Activated T-helper 2 cell treated with anti-CD3 and anti-CD28 coated beads, Interferon-gamma antibody, Interleukin-2, Interleukin-4, amounts not matched to agents 10 μg/mL and 5 μg/mL and 100 μg/mL, durations not matched to agents 14 hours and 24 hours and 36 hours (primary cell): Measurements from ENCODE around the gene MLLT10. TPM values are rescaled to one million over a fixed set of nuclear protein-coding genes. Genes with fewer than 3 reads are reported as not detected.
"Not testable (repeated sequence)": the region's sequence is repeated elsewhere in the genome, so short reads cannot be mapped to it uniquely, and the experiment has no call there.

Experiments
- DNase-seq: peaks from one replicate; pipeline ENCODE4 v3.0.0; 2021; ENCODE audit warnings: low spot score
- H3K27ac Mint-ChIP-seq: one replicate; pipeline ENCODE4 v1.8.0; 2021; ENCODE audit warnings: mixed read lengths
- H3K27me3 Mint-ChIP-seq: one replicate; pipeline ENCODE4 v1.8.0; 2021; ENCODE audit warnings: low read depth, mixed read lengths
- H3K36me3 Mint-ChIP-seq: one replicate; pipeline ENCODE4 v1.8.0; 2021; ENCODE audit warnings: low read depth, mixed read lengths
- H3K4me1 Mint-ChIP-seq: one replicate; pipeline ENCODE4 v1.8.0; 2021; ENCODE audit warnings: low read depth, mixed read lengths
- H3K4me3 Mint-ChIP-seq: one replicate; pipeline ENCODE4 v1.8.0; 2021; ENCODE audit warnings: low read depth, mild to moderate bottlenecking, moderate library complexity, mixed read lengths
- H3K9me3 Mint-ChIP-seq: one replicate; pipeline ENCODE4 v1.8.0; 2021; ENCODE audit warnings: mixed read lengths
- intact Hi-C: fragments of 100-400 bp; cut with micrococcal nuclease; formaldehyde crosslinking; loops from one replicate; pipeline ENCODE4 v1.15.1; 2023
- total RNA-seq: library from RNA; stranded (reverse); gene quantifications from 2 replicates; pipeline ENCODE4 v1.2.3, GENCODE V29; 2022

Gene MLLT10
- total RNA-seq, 1 donor from 2014 or later = 47.4 TPM

GRCh38 chr10:21593986-21594385 lies 60.0 kb downstream of the MLLT10 start:
- Mint-ChIP-seq H3K27ac (no peak overlapping the region), H3K4me3 (no peak overlapping the region), H3K4me1 (peaks cover 17% of the 10 kb centered on the region), H3K27me3 (no peaks in the 10 kb centered on the region), H3K36me3 (peaks cover 45% of the 10 kb centered on the region), H3K9me3 (no peaks in the 10 kb centered on the region)
- DNase-seq = no peak
- intact Hi-C loops = no loop called here

GRCh38 chr10:21599582-21599981 lies 65.5 kb downstream of the MLLT10 start:
- Mint-ChIP-seq H3K4me1 (peaks cover 15% of the 10 kb centered on the region), H3K36me3 (peaks cover 18% of the 10 kb centered on the region), H3K4me3 (no peak overlapping the region), H3K27ac (no peak overlapping the region), H3K27me3 (no peaks in the 10 kb centered on the region), H3K9me3 (no peaks in the 10 kb centered on the region)
- intact Hi-C loops = no loop called here
- no peak for DNase-seq

DNA sequence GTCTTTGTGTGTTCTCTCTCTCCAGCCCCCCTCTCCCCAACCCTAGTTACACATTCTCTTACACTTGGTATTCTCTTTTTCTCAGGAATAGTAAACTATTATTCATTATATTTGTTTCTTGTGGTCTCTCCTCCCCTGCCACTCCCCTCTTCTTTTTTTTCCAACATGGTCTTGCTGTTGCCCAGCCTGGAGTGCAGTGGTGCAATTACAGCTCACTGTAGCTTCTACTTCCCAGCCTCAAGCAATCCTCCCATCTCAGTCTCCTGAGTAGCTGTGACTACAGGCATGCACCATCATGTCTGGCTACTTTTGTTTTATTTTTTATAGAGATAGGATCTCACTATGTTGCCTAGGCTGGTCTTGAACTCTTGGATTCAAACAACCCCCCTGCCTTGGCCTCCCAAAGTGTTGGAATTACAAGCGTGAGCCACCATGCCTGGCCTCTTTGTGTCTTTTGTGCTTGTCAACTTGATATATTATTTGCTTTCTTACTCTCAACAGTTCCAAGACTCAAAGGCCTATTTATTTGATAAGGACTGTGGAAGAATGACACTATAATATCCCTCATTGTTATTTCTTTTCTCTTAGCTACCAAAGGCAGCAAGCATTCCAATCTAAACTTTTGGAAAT lies 66.9 kb downstream of the MLLT10 start:
- peaks cover 17% of the 10 kb centered on the region for H3K36me3 Mint-ChIP-seq
- peaks cover 15% of the 10 kb centered on the region for H3K4me1 Mint-ChIP-seq
- intact Hi-C loops = no loop called here
- no peak overlapping the region for H3K4me3 Mint-ChIP-seq
- DNase-seq = no peak
- no peaks in the 10 kb centered on the region for H3K27me3 Mint-ChIP-seq
- no peak overlapping the region for H3K27ac Mint-ChIP-seq
- no peaks in the 10 kb centered on the region for H3K9me3 Mint-ChIP-seq

DNA sequence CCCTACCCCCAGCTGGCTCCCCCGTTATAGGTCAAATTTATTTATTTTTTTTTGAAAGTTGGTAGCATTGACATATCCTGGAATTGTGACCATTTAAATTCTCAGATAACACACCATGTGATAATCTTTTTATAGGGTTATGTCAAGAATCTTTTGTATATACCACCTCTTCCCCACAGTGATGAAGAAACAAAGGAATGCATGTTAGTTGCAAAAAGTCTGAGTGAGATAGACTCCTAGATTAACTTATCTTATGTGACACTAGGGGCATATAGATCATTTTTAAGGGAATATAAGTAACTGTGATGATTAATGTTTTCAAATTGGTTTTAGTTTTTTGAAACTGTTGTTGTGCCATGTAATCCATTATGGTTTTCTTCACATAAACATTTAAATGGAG lies 68.3 kb downstream of the MLLT10 start:
- Mint-ChIP-seq H3K36me3 (peaks cover 28% of the 10 kb centered on the region), H3K9me3 (no peaks in the 10 kb centered on the region), H3K4me3 (no peak overlapping the region), H3K27me3 (no peaks in the 10 kb centered on the region), H3K27ac (no peak overlapping the region), H3K4me1 (peaks cover 26% of the 10 kb centered on the region)
- DNase-seq = no peak
- intact Hi-C loops = no loop called here

DNA sequence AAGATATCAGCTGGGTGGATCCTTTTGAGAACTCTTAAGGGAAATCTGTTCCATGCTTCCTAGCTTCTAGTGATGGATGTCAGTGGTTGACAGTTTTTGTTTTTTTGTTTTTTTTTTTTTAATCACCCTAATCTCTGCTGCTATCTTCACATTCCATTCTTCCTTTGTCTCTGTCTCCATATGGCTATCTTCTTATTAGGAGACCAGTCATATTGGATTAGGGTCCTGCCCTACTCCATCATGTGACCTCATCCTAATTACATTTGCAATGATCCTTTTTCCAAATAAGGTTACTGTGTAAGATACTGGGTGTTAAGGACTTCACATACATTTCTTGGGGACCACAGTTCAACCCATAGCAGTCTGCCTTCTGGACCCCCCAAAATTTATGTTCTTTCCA lies 69.7 kb downstream of the MLLT10 start:
- Mint-ChIP-seq H3K36me3 (peaks cover 31% of the 10 kb centered on the region), H3K4me3 (no peak overlapping the region), H3K9me3 (no peaks in the 10 kb centered on the region), H3K4me1 (peaks cover 23% of the 10 kb centered on the region), H3K27ac (no peak overlapping the region), H3K27me3 (no peaks in the 10 kb centered on the region)
- intact Hi-C loops = no loop called here
- no peak for DNase-seq

- no peak for DNase-seq
- Mint-ChIP-seq H3K27me3 (no peaks in the 10 kb centered on the region), H3K4me3 (no peak overlapping the region), H3K27ac (no peak overlapping the region), H3K4me1 (peaks cover 19% of the 10 kb centered on the region), H3K36me3 (peaks cover 40% of the 10 kb centered on the region), H3K9me3 (no peaks in the 10 kb centered on the region)
- intact Hi-C loops = no loop called here
These were observed 70.6 kb downstream of the MLLT10 start for GRCh38 chr10:21604651-21605050.

DNA sequence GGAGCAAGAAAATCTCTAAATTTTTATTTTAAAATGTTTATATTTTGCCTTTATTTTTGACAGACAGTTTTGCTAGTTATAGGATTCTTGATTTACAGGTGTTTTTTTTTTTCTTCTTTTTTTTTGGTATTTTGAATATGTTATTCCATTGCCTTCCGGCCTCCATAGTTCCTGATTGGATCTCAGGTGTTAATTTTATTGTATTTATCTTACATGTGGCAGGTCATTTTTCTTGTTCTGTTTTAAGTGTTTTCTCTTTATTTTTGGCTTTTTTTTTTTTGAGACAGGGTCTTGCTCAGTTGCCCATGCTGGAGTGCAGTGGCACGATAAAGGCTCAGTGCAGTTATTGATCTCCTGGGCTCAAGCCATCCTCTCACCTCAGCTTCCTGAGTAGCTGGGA lies 73.9 kb downstream of the MLLT10 start:
- Mint-ChIP-seq H3K4me3 (no peak overlapping the region), H3K9me3 (no peaks in the 10 kb centered on the region), H3K4me1 (peaks cover 20% of the 10 kb centered on the region), H3K36me3 (peaks cover 58% of the 10 kb centered on the region), H3K27ac (no peak overlapping the region), H3K27me3 (no peaks in the 10 kb centered on the region)
- intact Hi-C loops = no loop called here
- DNase-seq = no peak

- Mint-ChIP-seq H3K27ac (no peak overlapping the region), H3K27me3 (no peaks in the 10 kb centered on the region), H3K9me3 (no peaks in the 10 kb centered on the region), H3K4me3 (no peak overlapping the region), H3K36me3 (peaks cover 45% of the 10 kb centered on the region), H3K4me1 (peaks cover 11% of the 10 kb centered on the region)
- no peak for DNase-seq
- intact Hi-C loops = loop anchor here (2.0 kb wide), 1 partner anchor 33 kb away; no protein-coding TSS in a partner anchor
These were observed 80.0 kb downstream of the MLLT10 start for GRCh38 chr10:21614000-21614399.

- peaks cover 7% of the 10 kb centered on the region for H3K4me1 Mint-ChIP-seq
- no peak overlapping the region for H3K4me3 Mint-ChIP-seq
- peaks cover 26% of the 10 kb centered on the region for H3K36me3 Mint-ChIP-seq
- no peak overlapping the region for H3K27ac Mint-ChIP-seq
- no peaks in the 10 kb centered on the region for H3K27me3 Mint-ChIP-seq
- H3K9me3 Mint-ChIP-seq = no peaks in the 10 kb centered on the region
- intact Hi-C loops = no loop called here
- no peak for DNase-seq
These were observed 83.2 kb downstream of the MLLT10 start for GRCh38 chr10:21617267-21617666.

DNA sequence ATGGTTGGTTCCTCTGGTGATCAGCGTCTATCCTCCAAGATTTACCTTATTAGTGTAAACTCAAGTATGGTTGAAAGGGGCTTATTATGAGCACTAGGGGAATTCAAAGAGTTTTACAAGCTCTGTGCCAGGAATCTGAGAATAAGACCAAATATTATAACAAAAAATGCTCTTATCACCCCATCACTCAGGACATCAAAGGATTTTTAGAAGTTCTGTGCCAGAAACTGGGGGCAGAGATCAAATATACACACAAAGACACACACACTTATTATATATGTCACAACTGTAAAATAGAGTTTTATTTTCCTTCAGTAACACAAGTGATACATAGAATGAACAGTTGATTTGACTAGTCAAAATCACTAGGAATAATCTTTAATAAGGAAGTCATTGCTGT lies 89.3 kb downstream of the MLLT10 start:
- Mint-ChIP-seq H3K27ac (no peak overlapping the region), H3K9me3 (no peaks in the 10 kb centered on the region)

DNA sequence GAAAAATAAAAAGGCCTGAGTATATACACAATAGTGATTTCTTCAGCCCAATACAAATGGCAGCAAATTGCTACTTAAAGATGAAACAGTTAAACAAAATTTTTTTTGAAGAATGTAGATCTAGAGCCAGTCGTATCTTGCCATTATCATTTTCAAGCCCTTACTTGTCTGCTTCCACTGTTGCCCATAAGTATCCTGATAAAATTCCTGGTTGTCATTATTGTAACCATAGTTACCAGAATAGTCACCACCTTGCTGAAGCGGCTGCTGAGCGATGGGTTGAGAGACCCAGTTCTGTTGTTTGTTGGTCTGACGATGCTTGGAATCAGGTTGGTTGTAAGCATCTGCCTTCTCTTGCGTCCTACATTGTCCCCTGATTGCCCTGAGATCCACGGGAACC lies 90.4 kb downstream of the MLLT10 start:
- intact Hi-C loops, H3K9me3 Mint-ChIP-seq: not testable (repeated sequence)

More for the DNA sequence above, 89.3 kb downstream of the MLLT10 start:
- peaks cover 24% of the 10 kb centered on the region for H3K4me1 Mint-ChIP-seq
- H3K36me3 Mint-ChIP-seq = peaks cover 46% of the 10 kb centered on the region
- DNase-seq = no peak
- no peak overlapping the region for H3K4me3 Mint-ChIP-seq
- intact Hi-C loops = no loop called here
- no peaks in the 10 kb centered on the region for H3K27me3 Mint-ChIP-seq

GRCh38 chr10:21624951-21625350 lies 90.9 kb downstream of the MLLT10 start:
- Mint-ChIP-seq H3K9me3 (no peaks in the 10 kb centered on the region), H3K4me3 (no peak overlapping the region), H3K27ac (no peak overlapping the region), H3K4me1 (peaks cover 26% of the 10 kb centered on the region), H3K36me3 (peaks cover 48% of the 10 kb centered on the region), H3K27me3 (no peaks in the 10 kb centered on the region)
- no peak for DNase-seq
- intact Hi-C loops = no loop called here

More for the DNA sequence above, 90.4 kb downstream of the MLLT10 start:
- H3K4me3 Mint-ChIP-seq, H3K27ac Mint-ChIP-seq, H3K27me3 Mint-ChIP-seq, DNase-seq: not testable (repeated sequence)
- H3K36me3 Mint-ChIP-seq = peaks cover 44% of the 10 kb centered on the region
- H3K4me1 Mint-ChIP-seq = peaks cover 24% of the 10 kb centered on the region

DNA sequence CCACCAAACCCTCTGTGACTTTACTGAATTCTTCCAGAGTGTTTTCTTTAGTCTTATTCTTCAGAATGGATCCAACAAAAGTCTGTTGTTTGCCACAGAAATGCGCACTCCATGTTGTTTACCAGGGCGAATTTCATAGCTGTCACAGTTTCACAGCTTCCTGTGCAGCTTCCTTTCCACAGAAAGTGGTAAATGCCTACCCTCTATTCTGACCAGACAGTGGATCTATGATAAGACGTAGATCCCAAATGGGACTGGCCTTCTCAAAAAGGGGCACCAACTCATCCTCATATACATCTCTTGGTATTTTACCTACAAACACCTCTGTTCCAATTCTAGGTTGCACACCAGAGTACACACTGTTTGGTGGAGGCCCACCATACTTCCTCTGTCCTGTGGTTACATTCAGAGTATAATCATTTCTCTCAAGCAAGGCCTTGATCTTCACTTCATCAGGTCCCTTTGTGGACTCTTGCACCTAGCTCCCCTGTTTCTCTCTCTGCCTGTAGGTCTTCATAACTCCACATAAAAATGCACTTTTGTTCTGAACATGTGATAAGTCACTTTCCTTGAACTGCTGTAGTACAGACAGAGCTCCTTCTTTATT lies 91.7 kb downstream of the MLLT10 start:
- Mint-ChIP-seq H3K4me3 (no peak overlapping the region), H3K27me3 (no peaks in the 10 kb centered on the region), H3K36me3 (peaks cover 55% of the 10 kb centered on the region), H3K9me3 (no peaks in the 10 kb centered on the region), H3K4me1 (peaks cover 26% of the 10 kb centered on the region), H3K27ac (no peak overlapping the region)
- intact Hi-C loops = no loop called here
- no peak for DNase-seq
